Fibroblast of lung (primary cell): ENCODE data around the gene DIP2A. TPM values are rescaled to one million over a fixed set of nuclear protein-coding genes. Genes with fewer than 3 reads are reported as not detected.

ENCODE experiments used
- DNase-seq, 2 donors: peaks; one replicate each; pipeline versions ENCODE4 v3.0.0 to v3.0.0-alpha.2; 2010; ENCODE audit warnings: low read depth in 2 of 2
- H2AFZ ChIP-seq: 2 replicates; pipeline ENCODE4 v1.5.1; 2012; ENCODE audit warnings: low read length, control low read depth, inconsistent platforms
- H3K27ac ChIP-seq: 2 replicates; pipeline ENCODE4 v1.5.1; 2011; ENCODE audit warnings: low read length, control low read depth; ENCODE audit not compliant: insufficient read depth
- H3K27me3 ChIP-seq: 2 replicates; pipeline ENCODE4 v1.5.1; 2011; ENCODE audit warnings: mild to moderate bottlenecking, low read length; ENCODE audit not compliant: control insufficient read depth, insufficient read depth
- H3K36me3 ChIP-seq: 2 replicates; pipeline ENCODE4 v1.5.1; 2011; ENCODE audit warnings: low read length; ENCODE audit not compliant: control insufficient read depth, insufficient read depth
- H3K4me1 ChIP-seq: 2 replicates; pipeline ENCODE4 v1.5.1; 2011; ENCODE audit warnings: low read length; ENCODE audit not compliant: control insufficient read depth, insufficient read depth; ENCODE audit errors: extremely low read depth
- H3K4me2 ChIP-seq: 2 replicates; pipeline ENCODE4 v1.5.1; 2011; ENCODE audit warnings: low read length, control low read depth; ENCODE audit not compliant: insufficient read depth; ENCODE audit errors: extremely low read depth
- H3K4me3 ChIP-seq, 4 experiments: fragments of 200-600 bp in 1 of 4; sonication (generic) in 1 of 4; replicated peaks in 1 of 4; 2 replicates each; pipeline ENCODE4 v1.5.1; 2011 to 2016; ENCODE audit warnings: low read length in 4 of 4, low read depth in 3 of 4, mild to moderate bottlenecking in 3 of 4, control low read depth in 2 of 4, inconsistent platforms in 1 of 4, mixed read lengths in 1 of 4; ENCODE audit not compliant: insufficient read depth in 1 of 4; ENCODE audit errors: control extremely low read depth in 1 of 4
- H3K79me2 ChIP-seq: 2 replicates; pipeline ENCODE4 v1.5.1; 2012; ENCODE audit warnings: mild to moderate bottlenecking, low read length, inconsistent platforms; ENCODE audit not compliant: control insufficient read depth, insufficient read depth
- H3K9ac ChIP-seq: 2 replicates; pipeline ENCODE4 v1.5.1; 2011; ENCODE audit warnings: mild to moderate bottlenecking, low read length, control low read depth; ENCODE audit not compliant: insufficient read depth
- H3K9me3 ChIP-seq: 2 replicates; pipeline ENCODE4 v1.5.1; 2012; ENCODE audit warnings: low read depth, low read length; ENCODE audit not compliant: control insufficient read depth, insufficient read depth
- H4K20me1 ChIP-seq: 2 replicates; pipeline ENCODE4 v1.5.1; 2011; ENCODE audit warnings: low read length; ENCODE audit not compliant: control insufficient read depth, insufficient read depth; ENCODE audit errors: extremely low read depth
- CTCF ChIP-seq, 2 donors: IDR thresholded peaks in 1 of 2; conservative IDR thresholded peaks in 1 of 2; 1 replicate in 1 of 2; 2 replicates in 1 of 2; pipeline ENCODE4 v1.5.1; 2011 to 2012; ENCODE audit warnings: low read length in 2 of 2, control low read depth in 1 of 2, inconsistent platforms in 1 of 2, low read depth in 1 of 2, mild to moderate bottlenecking in 1 of 2
- EZH2 ChIP-seq: IDR thresholded peaks from 2 replicates; pipeline ENCODE4 v1.5.1; 2012; ENCODE audit warnings: low read length, control low read depth, mild to moderate bottlenecking; ENCODE audit errors: missing control alignments
- polyA plus RNA-seq, 2 donors: library from polyadenylated mRNA; depleted of rRNA in 1 of 2; stranded (reverse) in 1 of 2; unstranded in 1 of 2; fragments of >200 nt; gene quantifications; 2 replicates each; pipeline ENCODE4 v1.2.1, GENCODE V29; 2011 to 2012; ENCODE audit warnings: missing spikeins in 1 of 2
- total RNA-seq: library from RNA; depleted of rRNA; stranded (reverse); fragments of >200 nt; gene quantifications from 2 replicates; pipeline ENCODE4 v1.2.1, GENCODE V29; 2014

The DIP2A gene
- total and polyA plus RNA-seq, 2 donors (not counting 1 experiment from before 2014, with no cell fraction given), result 16.3 to 21.1 TPM

GRCh38 chr21:46551636-46552241 is 93.0 kb downstream of the DIP2A start:
- H3K79me2 ChIP-seq, result no peaks in the 10 kb centered on the region
- no peaks in the 10 kb centered on the region for H3K4me1 ChIP-seq
- DNase-seq, result no peak
- TF ChIP-seq EZH2, result no peak
- no peak for TF ChIP-seq CTCF (conservative IDR thresholded peaks at IDR 0.05 in 1 of 2, IDR thresholded peaks at IDR 0.05 in 1 of 2; ENCODE audit: low read depth in 1 of 2, low read length in 2 of 2)
- no peak overlapping the region for H3K9ac ChIP-seq
- H3K27ac ChIP-seq, result no peak overlapping the region
- H4K20me1 ChIP-seq, result no peaks in the 10 kb centered on the region
- H3K4me3 ChIP-seq, result no peak overlapping the region
- H2AFZ ChIP-seq, result no peak overlapping the region
- H3K4me2 ChIP-seq, result no peak overlapping the region
- H3K36me3 ChIP-seq, result peaks cover 17% of the 10 kb centered on the region
- H3K27me3 ChIP-seq, result no peaks in the 10 kb centered on the region
- H3K9me3 ChIP-seq, result no peaks in the 10 kb centered on the region

GRCh38 chr21:46552274-46552673 is 93.6 kb downstream of the DIP2A start:
- Histone ChIP-seq H2AFZ (no peak overlapping the region), H3K4me1 (no peaks in the 10 kb centered on the region), H3K36me3 (peaks cover 18% of the 10 kb centered on the region), H3K4me2 (no peak overlapping the region), H3K9me3 (no peaks in the 10 kb centered on the region), H3K4me3 (no peak overlapping the region), H3K27ac (no peak overlapping the region), H3K79me2 (no peaks in the 10 kb centered on the region), H3K27me3 (no peaks in the 10 kb centered on the region), H3K9ac (no peak overlapping the region), H4K20me1 (no peaks in the 10 kb centered on the region)
- no peak for TF ChIP-seq EZH2
- TF ChIP-seq CTCF (conservative IDR thresholded peaks at IDR 0.05 in 1 of 2, IDR thresholded peaks at IDR 0.05 in 1 of 2; ENCODE audit: low read depth in 1 of 2, low read length in 2 of 2), result no peak
- no peak for DNase-seq

GRCh38 chr21:46552865-46553379 is 94.2 kb downstream of the DIP2A start:
- Histone ChIP-seq H3K4me3 (no peak overlapping the region), H3K9ac (no peak overlapping the region), H3K27me3 (no peaks in the 10 kb centered on the region), H3K79me2 (no peaks in the 10 kb centered on the region), H2AFZ (no peak overlapping the region), H3K4me2 (no peak overlapping the region), H3K27ac (no peak overlapping the region), H3K4me1 (no peaks in the 10 kb centered on the region), H3K36me3 (peaks cover 16% of the 10 kb centered on the region), H3K9me3 (no peaks in the 10 kb centered on the region), H4K20me1 (no peaks in the 10 kb centered on the region)
- no peak for DNase-seq
- TF ChIP-seq EZH2 (no peak), CTCF (conservative IDR thresholded peaks at IDR 0.05 in 1 of 2, IDR thresholded peaks at IDR 0.05 in 1 of 2; ENCODE audit: low read depth in 1 of 2, low read length in 2 of 2) (no peak)
